ELR (cell line): ENCODE measurements around the gene UBAP1.
"Not testable (repeated sequence)": the region's sequence is repeated elsewhere in the genome, so short reads cannot be mapped to it uniquely, and the experiment has no call there.

Experiments
- DNase-seq: peaks from one replicate; pipeline ENCODE4 v3.0.0-alpha.2; 2015; ENCODE audit warnings: low read depth

The UBAP1 gene

DNA sequence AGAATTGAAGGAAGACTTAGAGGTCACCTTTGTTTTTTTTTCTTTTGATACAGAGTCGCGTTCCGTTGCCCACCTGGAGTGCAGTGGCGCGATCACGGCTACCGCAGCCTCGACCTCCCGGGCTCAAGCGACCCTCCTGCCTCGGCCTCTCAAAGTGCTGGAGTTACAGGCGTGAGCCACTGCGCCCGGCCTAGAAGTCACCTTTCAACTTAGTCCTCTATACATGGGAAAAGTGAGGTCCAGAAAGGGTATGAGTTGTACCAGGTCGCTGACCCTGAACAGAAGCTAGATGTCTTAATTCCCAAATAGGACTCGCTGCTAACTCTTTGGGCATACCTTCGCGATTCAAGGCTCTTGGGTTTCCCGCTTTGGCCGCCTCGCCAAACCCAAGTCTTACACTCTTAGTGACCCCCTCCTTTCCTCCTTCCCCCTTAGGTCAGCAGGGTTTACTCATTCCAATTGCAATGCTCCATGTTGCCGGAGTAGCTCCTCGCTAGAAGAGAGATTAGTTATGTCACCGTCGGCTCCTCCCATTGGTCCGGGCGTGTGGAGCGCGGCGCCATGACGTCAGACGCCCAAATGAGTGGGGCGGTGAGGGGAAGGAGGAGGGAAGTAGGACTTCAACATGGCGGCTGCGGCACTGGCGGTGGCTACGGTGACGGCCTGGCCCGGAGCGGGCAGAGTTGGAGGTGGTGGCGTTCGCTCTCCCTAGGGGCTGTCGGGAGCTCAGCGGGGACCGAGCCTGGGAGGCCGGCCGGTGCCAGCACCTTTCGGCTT, at the start of gene UBAP1:
Gene UBAP1 (plus strand): TSS at position 608 of the 777 bp plus-strand sequence. CDS start 41,872 bp downstream, outside the sequence.
- peak; percentile 99 for DNase-seq

DNA sequence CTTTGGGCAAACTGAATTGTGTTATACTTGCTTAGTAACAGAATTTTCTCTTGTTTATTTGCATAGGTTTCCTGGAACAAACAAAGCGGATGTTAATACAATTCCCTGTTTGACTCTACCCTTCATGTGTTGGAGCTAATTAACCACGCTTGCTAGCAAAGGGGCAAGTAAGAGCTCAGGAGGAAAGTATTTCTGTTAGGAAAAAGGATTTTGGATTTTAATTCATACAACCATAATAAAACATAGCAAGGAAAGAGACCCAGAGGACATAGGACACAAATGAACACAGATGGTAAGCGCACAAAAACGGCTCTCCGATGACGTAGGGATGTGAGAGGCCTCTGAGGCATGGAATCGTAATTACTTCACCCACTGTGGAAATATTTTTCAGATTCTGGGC, 47.3 kb upstream of the UBAP1 start:
- DNase-seq: no peak

DNA sequence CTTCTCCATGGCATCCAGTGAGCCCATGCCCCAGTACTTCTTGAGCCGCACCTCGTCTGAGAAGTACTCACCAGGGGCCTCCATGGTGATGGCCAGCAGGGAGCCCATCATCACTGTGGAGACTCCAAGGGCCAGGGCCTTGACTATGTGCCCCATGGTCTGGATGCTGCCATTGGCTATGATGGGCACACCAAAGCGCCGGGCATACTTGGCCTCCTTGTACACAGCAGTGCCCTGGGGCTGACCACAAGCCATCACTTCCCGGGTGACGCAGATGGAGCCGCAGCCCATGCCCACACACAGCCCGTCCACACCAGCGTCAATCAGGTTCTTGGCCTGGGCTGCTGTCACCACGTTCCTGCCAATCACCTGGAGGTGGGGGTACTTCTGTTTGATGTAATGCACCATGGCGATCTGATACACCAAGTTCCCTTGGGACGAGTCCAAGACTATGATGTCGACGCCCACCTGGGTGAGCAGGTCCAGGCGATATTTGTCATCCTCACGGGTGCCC, 45.4 kb upstream of the UBAP1 start:
- no peak for DNase-seq

DNA sequence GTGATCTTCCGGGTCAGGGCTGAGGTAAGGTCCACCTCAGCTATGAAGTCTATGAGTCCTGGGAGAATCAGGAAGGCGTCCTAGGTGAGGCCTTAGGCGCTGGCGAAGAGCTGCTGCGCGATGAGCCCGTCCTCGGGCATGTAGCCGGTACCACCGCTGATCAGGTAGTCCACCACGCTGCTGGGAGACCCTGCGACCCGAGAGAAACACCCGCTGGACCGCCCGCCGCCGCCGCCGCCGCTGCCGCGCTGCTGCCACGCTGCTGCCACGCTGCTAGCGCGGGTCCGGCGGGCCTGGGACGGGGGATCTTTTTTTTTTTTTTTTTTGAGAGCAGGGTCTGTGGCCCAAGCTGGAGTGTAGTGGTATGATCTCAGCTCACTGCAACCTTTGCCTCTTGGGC, 44.3 kb upstream of the UBAP1 start:
- no peak for DNase-seq

DNA sequence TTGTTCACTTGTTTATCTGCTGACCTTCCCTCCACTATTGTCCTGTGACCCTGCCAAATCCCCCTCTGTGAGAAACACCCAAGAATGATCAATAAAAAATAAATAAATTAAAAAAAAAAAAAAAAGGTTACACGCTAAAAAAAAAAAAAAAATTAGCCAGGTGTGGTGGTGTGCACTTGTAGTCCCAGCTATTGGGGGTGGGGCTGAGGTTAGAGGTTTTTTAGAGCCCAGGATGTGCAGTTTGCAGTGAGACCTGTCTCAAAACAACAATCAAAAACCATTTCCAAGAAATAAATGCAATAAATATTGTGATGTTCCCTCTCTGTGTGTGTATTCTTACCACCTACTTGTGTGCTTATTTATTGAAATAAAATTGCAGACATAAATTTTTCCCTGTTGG, 40.2 kb upstream of the UBAP1 start:
- DNase-seq: not testable (repeated sequence)

DNA sequence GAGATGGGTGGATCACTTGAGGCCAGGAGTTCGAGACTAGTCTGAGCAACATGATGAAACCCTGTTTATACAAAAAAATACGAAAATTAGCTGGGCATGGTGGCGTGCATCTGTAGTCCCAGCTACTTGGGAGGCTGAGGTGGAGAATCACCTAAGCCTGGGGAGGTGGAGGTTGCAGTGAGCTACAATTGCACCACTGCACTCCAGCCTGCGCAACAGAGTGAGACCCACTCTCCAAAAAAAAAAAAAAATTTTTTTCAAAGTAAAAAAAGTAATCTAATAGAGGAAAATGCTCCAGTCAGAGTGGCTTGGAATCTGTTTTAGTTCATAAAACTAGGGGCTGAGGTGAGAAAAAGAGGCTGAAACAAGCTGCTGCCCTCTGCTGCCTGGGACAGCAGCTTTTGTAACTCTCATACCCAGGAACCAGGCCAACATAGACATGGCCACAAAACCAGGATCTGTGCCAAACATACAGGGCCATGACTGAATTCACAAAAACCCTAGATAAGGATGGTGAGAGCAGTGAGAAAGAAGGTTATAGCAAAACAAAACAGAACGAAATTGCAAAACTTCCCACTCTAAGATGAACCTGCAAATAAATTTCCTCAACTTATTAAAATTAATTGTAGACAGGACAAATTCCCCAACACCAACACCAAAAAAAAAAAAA, 39.2 kb upstream of the UBAP1 start:
- peak; percentile 66 for DNase-seq

DNA sequence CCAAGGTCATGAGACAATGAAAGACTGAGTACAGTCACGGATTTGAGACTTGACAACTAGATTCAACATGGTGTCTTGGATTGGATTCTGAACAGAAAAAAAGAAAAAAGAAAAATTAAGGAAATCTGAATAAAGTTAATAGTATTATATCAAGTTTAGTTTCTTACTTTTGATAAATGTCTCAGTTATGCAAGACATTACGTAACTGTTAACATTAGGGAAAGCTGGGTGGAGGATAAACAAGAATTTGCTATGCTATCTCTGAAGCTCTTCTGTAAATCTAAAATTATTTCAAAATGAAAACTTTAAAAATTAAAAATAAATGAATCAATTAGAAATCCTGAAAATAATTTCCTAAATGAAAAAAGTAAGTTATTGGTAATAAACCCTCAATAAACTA, 38.0 kb upstream of the UBAP1 start:
- DNase-seq: no peak

DNA sequence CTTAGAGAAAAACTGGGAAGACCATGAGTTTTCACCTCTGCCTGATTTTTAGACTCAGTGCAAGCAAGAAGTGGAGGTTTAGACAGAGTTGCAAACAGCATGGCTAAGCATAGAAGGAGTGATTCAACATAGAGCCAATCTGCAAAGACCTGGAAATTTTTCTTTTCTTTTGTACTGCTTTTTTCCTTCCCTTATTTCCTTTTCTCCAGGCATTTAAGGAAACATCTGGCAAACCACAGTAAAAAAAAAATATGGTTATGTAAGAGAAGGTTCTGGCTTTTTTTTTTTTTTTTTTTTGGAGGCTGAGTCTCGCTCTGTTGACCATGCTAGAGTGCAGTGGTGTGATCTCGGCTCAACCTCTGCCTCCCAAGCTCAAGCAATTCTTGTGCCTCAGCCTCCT, 35.7 kb upstream of the UBAP1 start:
- DNase-seq: no peak

DNA sequence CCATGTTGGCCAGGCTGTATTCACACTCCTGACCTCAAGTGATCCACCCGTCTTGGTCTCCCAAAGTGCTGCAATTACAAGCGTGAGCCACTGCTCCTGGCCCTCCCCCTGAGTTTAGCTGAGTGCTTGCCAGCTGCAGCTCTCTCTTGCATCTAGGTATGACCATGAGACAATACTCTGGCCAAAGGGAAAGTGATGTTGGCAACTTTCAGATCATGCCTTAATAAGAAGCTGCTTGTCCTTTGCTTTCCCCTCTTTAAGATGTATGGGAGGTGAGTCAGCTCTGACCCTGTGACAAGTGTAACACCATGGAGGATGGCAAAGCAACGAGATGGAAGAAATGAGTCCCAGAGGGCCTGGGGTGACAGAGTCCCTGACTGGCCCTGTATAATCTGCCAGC, 33.7 kb upstream of the UBAP1 start:
- peak; percentile 36 for DNase-seq

DNA sequence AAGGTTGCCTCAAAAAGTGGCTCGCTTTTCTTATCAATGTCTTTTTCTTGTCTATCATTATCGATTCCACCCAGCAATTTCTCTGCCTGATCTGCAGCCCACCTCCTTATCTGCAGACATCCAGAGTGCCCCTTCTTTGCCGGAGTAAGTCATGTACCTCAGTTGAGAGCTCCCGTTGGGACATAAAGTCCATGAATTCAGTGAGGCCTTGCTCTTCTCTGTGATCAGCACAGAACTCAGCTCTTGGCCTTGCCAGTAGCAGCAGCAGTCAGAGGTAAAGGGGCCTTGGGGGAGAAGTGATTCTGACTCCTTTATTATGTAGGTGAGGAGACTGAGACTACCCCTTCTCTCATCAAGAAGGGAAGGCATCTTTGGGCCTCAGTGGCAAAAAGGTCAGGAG, 27.4 kb upstream of the UBAP1 start:
- DNase-seq: no peak

DNA sequence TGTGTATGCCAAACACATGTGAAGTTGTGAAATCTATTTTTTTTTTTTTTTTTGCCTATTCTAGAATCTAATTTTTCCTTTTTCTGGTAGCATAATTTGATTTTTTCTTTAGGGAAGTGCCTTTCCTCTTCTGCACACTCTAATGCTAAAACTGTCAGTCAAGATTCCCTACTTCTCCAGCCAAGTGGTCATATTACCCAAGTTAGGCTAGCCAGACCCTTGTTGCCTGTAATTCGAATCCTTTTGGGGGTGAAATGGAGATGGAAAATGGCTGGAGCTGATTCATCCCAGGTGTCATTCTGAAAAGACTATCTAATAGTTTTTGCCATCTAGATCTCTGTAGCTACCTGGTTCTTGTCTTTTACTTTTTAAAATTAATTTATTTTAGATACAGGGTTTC, 24.8 kb upstream of the UBAP1 start:
- no peak for DNase-seq

DNA sequence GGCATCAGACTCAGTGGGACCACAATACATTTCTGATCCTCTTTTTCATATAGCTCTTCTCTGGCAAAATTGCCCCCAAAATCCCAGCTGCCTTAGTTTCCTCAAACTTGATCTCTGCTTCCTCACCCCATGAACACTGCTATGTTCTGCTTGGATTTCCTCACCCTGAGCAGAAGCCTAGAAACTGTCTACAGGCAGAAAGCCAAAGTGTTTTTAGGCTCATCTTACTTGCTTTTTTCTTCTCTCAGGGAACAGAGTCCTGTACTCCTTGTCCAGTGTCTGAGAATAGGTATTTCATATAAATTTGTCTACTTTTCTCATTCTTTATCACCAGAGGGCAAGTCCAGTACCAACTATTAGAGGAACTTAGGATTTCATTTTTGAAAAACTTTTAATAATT, 21.5 kb upstream of the UBAP1 start:
- DNase-seq: no peak

DNA sequence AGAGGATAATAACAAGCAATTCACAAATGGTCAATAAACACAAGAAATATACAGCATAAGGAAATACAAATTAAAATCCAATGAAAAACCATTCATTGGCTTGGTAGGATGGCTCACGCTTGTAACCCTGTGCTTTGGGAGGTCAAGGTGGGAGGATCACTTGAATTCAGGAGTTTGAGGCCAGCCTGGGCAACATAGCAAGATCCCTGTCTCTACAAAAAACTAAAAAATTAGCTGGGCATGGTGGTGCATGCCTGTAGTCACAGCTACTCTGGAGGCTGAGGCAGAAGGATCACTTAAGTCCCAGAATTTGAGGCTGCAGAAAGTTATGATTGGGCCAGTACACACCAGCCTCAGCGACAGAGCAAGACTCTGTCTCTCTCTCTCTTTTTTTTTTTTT, 20.9 kb upstream of the UBAP1 start:
- DNase-seq: no peak

DNA sequence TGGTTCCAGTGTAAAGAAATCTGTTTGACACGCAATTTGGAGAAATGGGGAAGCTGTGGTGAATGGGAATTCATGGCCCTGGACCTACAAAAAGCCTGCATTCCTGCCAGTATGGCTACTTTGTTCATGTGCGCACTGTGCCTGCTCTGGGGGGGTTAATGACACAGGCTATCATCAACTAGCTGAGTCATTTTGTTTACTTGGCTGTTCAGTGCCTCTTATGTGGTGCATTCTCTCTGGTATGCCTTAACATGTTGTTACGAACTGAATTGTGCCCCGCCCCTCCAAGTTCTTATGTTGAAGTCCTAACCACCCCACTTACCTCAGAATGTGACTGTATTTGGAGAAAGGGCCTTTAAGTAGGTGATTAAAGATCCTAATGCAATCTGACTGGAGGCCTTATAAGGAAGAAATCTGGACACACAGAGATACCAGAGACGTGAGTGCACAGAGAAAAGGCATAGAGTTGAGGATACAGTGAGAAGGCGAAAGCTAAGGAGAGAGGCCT, 20.4 kb upstream of the UBAP1 start:
- peak; percentile 70 for DNase-seq

DNA sequence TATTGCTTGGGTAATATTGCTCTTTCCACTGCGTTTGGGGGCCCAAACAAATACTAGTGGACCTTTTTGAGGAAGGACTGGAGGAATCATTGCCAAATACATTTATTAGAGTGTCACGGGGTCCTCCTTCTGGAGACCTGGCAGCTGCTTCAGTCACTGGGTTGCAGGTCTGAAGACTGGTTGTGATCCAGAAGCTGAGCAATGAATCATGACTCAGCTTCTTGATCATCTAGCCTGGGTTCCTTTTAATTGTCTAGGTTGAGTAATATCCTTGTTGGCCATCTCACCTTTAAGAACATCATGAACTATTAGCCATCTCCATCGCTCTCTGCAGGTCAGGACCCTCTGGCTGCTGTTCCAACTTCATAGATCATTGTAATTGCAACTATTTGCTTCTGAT, 15.4 kb upstream of the UBAP1 start:
- DNase-seq: peak; percentile 51

DNA sequence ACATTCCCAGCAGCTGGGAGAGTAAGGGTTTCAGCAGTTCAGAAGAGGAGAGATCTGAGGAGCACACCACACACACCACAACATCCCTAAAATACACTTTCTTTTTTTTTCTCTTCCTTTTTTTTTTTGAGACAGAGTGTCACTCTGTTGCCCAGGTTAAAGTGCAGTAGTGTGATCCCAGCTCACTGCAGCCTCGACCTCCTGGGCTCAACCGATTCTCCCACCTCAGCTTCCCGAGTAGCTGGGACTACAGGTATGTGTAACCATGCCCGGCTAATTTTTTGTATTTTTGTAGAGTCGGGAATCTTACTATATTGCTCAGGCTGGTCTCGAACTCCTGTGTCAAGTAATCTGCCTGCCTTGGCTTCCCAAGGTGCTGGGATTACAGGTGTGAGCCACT, 9.7 kb upstream of the UBAP1 start:
- no peak for DNase-seq

DNA sequence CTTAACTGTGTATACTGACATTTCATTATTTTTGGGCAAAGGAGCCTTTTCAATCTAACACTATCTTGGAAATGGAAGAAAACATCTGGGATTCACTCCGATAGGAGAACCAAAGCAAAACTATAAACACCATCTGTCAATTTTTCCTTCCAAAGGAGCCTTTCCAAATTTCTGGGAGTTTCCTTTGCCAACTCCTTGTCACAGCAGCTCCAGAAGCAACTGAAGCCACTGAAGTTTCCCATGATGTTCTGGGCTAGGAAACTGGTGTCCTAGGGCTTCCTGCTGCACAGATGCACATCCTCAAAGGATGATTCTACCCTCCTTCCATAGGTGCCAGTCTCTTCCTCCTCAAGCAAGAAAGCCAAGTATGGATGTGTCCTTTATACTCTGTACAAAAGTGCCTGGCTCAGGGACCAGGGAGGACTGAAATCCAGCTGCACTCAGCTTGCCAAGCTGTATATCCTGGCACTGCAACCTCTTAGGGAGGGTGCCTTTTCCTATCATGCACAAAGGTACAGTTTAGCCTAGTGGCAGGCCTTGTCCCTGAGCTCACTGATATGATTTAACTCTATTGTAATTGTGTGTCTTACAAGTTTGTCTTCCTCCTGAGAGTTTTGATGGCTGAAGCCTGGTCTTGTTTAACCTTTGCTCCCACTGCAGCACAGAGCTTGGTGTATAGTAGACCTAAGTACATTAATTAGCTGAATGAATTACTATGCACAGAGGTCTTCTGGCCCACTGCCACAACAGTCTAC, 8.4 kb upstream of the UBAP1 start:
- DNase-seq: no peak

DNA sequence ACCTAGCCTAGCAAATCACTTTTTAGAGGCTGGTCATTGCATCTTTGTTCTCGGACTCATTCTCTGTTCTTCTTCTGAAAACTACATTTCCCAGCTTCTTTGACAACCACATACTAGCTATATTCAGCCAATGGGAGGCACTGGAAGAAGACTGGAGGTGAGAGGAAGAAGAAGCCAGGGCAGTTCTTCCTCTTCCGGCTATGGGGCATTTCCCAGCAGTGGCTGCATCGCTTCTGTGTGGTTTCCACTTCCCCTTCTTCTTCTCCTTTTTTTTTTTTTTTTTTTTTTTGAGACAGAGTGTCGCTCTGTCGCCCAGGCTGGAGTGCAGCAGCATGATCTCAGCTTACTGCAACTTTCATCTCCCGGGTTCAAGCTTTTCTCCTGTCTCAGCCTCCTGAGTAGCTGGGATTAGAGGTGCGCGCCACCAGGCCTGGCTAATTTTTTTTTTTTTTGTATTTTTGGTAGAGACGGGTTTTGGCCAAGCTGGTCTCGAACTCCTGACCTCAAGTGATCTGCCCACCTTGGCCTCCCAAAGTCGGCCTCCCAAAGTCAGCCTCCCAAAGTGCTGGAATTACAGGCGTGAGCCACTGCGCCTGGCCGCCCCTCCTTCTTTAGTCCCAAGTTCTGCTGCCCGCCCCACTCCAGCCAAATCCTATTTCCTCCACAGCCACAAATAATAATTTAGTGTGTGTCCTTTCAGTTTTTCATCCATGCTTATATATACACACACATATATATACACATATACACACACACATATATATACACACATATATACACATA, 6.9 kb upstream of the UBAP1 start:
- DNase-seq: no peak

DNA sequence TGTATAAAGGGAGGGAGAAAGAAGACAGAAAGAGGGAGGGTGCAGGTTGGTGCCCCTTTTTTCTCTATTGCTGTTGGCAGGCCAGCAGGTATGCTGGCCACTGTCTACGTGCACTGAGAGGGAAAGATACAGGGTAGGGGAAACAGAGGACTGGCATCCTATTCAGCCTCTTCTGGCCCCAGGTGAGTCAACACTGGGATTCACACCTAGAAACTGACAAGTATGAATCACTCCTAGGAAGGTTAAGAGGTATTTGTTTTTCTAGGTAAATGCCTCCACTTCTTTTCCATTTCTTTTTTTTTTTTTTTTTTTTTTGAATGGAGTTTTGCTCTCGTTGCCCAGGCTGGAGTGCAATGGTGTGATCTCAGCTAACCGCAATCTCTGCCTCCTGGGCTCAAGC, 2.8 kb upstream of the UBAP1 start:
- no peak for DNase-seq

DNA sequence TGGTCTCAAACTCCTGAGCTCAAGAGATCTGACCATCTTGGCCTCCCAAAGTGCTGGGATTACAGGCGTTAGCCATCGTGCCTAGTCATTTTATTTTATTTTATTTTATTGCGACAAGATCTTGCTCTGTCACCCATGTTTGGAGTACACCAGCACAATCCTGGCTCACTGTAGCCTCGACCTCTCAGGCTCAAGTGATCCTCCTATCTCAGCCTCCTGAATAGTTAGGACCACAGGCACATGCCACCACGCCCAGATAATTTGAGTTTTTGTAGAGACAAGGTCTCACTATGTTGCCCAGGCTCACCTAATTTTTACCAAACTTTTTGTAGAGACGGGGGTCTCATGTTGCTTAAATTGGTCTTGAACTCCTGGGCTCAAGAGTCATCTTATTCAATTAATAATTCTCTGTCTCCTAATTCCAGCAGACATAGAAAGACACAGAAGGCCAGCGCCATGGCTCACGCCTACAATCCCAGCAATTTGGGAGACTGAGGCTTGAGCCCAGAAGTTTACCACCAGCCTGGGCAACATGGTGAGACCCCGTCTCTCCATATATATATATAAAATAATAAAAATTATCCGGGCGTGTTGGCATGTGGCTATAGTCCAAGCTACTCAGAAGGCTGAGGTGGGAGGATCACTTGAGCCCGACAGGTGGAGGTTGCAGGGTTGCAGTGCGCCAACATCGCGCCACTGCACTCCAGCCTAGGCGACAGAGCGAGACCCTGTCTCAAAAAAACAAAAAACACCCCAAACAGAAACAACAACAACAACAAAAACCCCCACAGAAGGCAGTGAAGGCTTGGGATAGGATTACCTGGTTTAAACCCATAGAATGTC, 1.0 kb upstream of the UBAP1 start:
- no peak for DNase-seq
